H1 (cell line): ENCODE results near the gene CAVIN1. TPM values are rescaled to one million over a fixed set of nuclear protein-coding genes. Genes with fewer than 3 reads are reported as not detected.
"Not testable (repeated sequence)": the region's sequence is repeated elsewhere in the genome, so short reads cannot be mapped to it uniquely, and the experiment has no call there.

Experiments
- CTCF ChIA-PET: fragments of 300-600 bp; sonication (Branson Sonifier 250); formaldehyde crosslinking; loops from one replicate; lab custom pipeline; 2021; ENCODE audit not compliant: partially characterized antibody; lab: Charles Lee
- POLR2A ChIA-PET: fragments of 300-600 bp; sonication (Branson Sonifier 250); formaldehyde crosslinking; loops from one replicate; lab custom pipeline; 2021; ENCODE audit warnings: inconsistent platforms; ENCODE audit not compliant: partially characterized antibody; lab: Charles Lee
- DNase-seq, 2 experiments: peaks; one replicate each; pipeline versions ENCODE4 v3.0.0 to v3.0.0-alpha.2; 2010 to 2022; ENCODE audit warnings: low spot score in 2 of 2, low read depth in 1 of 2, mixed read lengths in 1 of 2
- FAIRE-seq: peaks from 2 replicates; lab custom pipeline; 2011; peaks lifted over from hg19 to GRCh38; lab: Jason Lieb, UNC
- H2AFZ ChIP-seq: 2 replicates; pipeline ENCODE4 v1.8.1; 2012; ENCODE audit warnings: low read length, inconsistent platforms
- H2AK5ac ChIP-seq: 2 replicates; pipeline ENCODE4 v1.6.1; 2013; ENCODE audit warnings: low read depth, low read length
- H2BK120ac ChIP-seq: replicated peaks from 2 replicates; pipeline ENCODE3; 2013; ENCODE audit warnings: low read depth, low read length, inconsistent platforms
- H2BK12ac ChIP-seq: 2 replicates; pipeline ENCODE4 v1.6.1; 2013; ENCODE audit warnings: low read depth, low read length
- H2BK15ac ChIP-seq: 2 replicates; pipeline ENCODE4 v1.6.1; 2013; ENCODE audit warnings: low read length
- H2BK20ac ChIP-seq: 2 replicates; pipeline ENCODE4 v1.6.1; 2013; ENCODE audit warnings: low read length
- H2BK5ac ChIP-seq: 2 replicates; pipeline ENCODE4 v1.6.1; 2013; ENCODE audit warnings: low read depth, low read length
- H3K14ac ChIP-seq: 2 replicates; pipeline ENCODE4 v1.6.1; 2013; ENCODE audit warnings: inconsistent platforms; ENCODE audit not compliant: insufficient read length
- H3K18ac ChIP-seq: 2 replicates; pipeline ENCODE4 v1.6.1; 2013; ENCODE audit warnings: low read length; ENCODE audit errors: extremely low read depth
- H3K23ac ChIP-seq: 2 replicates; pipeline ENCODE4 v1.6.1; 2013; ENCODE audit warnings: inconsistent platforms; ENCODE audit not compliant: insufficient read length
- H3K23me2 ChIP-seq: 2 replicates; pipeline ENCODE4 v1.6.1; 2013; ENCODE audit warnings: low read depth, low read length
- H3K27ac ChIP-seq: 2 replicates; pipeline ENCODE4 v1.6.1; 2011; ENCODE audit warnings: low read depth, low read length, inconsistent platforms
- H3K27me3 ChIP-seq, 4 experiments: replicated peaks in 1 of 4; 1 replicate in 1 of 4; 2 replicates in 3 of 4; pipeline versions ENCODE4 v1.6.1 to v1.8.1; 2011 to 2013; ENCODE audit warnings: low read length in 3 of 4, mild to moderate bottlenecking in 3 of 4, inconsistent platforms in 2 of 4, mixed read lengths in 2 of 4, moderate library complexity in 1 of 4; ENCODE audit not compliant: control insufficient read depth in 3 of 4, insufficient read depth in 3 of 4; ENCODE audit errors: extremely low read depth in 1 of 4
- H3K36me3 ChIP-seq, 4 experiments: 2 replicates each; pipeline versions ENCODE4 v1.6.1 to v1.8.1; 2011 to 2013; ENCODE audit warnings: mild to moderate bottlenecking in 4 of 4, low read length in 3 of 4, moderate library complexity in 2 of 4, control low read depth in 1 of 4, inconsistent platforms in 1 of 4; ENCODE audit not compliant: insufficient read depth in 4 of 4, control insufficient read depth in 2 of 4
- H3K4ac ChIP-seq: replicated peaks from 2 replicates; pipeline ENCODE3; 2013; ENCODE audit warnings: low read length, low read depth, mixed read lengths, inconsistent platforms; ENCODE audit not compliant: insufficient read length
- H3K4me1 ChIP-seq, 4 experiments: replicated peaks in 1 of 4; 1 replicate in 1 of 4; 2 replicates in 3 of 4; pipeline versions ENCODE4 v1.6.1 to v1.8.1; 2011 to 2013; ENCODE audit warnings: low read length in 3 of 4, inconsistent platforms in 2 of 4, mixed read lengths in 1 of 4; ENCODE audit not compliant: insufficient read depth in 4 of 4, control insufficient read depth in 3 of 4
- H3K4me2 ChIP-seq, 2 experiments: 2 replicates each; pipeline versions ENCODE4 v1.6.1 to v1.8.1; 2011 to 2013; ENCODE audit warnings: low read depth in 2 of 2, low read length in 2 of 2, control low read depth in 1 of 2, inconsistent platforms in 1 of 2, mild to moderate bottlenecking in 1 of 2; ENCODE audit not compliant: insufficient read depth in 1 of 2
- H3K4me3 ChIP-seq, 4 experiments: fragments of 200-600, 300-600 bp in 1 of 4; sonication (generic), shearing (Covaris generic), sonication (Bioruptor Twin) in 1 of 4; 2 replicates each; pipeline versions ENCODE4 v1.5.1 to v1.8.1; 2011 to 2016; ENCODE audit warnings: low read length in 4 of 4, low read depth in 3 of 4, control low read depth in 2 of 4, inconsistent platforms in 2 of 4, mild to moderate bottlenecking in 2 of 4, mixed read lengths in 1 of 4, moderate library complexity in 1 of 4; ENCODE audit not compliant: insufficient read depth in 2 of 4; ENCODE audit errors: extremely low read depth in 1 of 4
- H3K56ac ChIP-seq: replicated peaks from 2 replicates; pipeline ENCODE3; 2013; ENCODE audit warnings: low read depth, mild to moderate bottlenecking, mixed read lengths, low read length, inconsistent platforms; ENCODE audit not compliant: insufficient read length
- H3K79me1 ChIP-seq: 2 replicates; pipeline ENCODE4 v1.6.1; 2013; ENCODE audit warnings: low read depth, low read length, control low read depth
- H3K79me2 ChIP-seq, 2 experiments: 2 replicates each; pipeline versions ENCODE4 v1.6.1 to v1.8.1; 2012 to 2013; ENCODE audit warnings: low read length in 2 of 2, mild to moderate bottlenecking in 2 of 2, inconsistent platforms in 1 of 2; ENCODE audit not compliant: insufficient read depth in 2 of 2, control insufficient read depth in 1 of 2
- H3K9ac ChIP-seq, 4 experiments: replicated peaks in 1 of 4; 1 replicate in 1 of 4; 2 replicates in 3 of 4; pipeline versions ENCODE4 v1.6.1 to v1.8.1; 2011 to 2013; ENCODE audit warnings: low read depth in 3 of 4, low read length in 3 of 4, control low read depth in 2 of 4, mild to moderate bottlenecking in 2 of 4, moderate library complexity in 2 of 4, inconsistent platforms in 1 of 4; ENCODE audit errors: extremely low read depth in 1 of 4
- H3K9me3 ChIP-seq, 2 experiments: 2 replicates each; pipeline versions ENCODE4 v1.6.1 to v1.8.1; 2012 to 2013; ENCODE audit warnings: mild to moderate bottlenecking in 2 of 2, moderate library complexity in 2 of 2, control low read depth in 1 of 2, inconsistent platforms in 1 of 2, low read depth in 1 of 2, low read length in 1 of 2, mixed read lengths in 1 of 2; ENCODE audit not compliant: insufficient read depth in 2 of 2
- H4K20me1 ChIP-seq, 2 experiments: replicated peaks in 1 of 2; 2 replicates each; pipeline versions ENCODE3 to v1.8.1; 2011 to 2013; ENCODE audit warnings: inconsistent platforms in 2 of 2, low read length in 2 of 2, mild to moderate bottlenecking in 1 of 2; ENCODE audit not compliant: insufficient read depth in 2 of 2, control insufficient read depth in 1 of 2
- H4K5ac ChIP-seq: 2 replicates; pipeline ENCODE4 v1.6.1; 2013; ENCODE audit warnings: low read length, low read depth, mixed read lengths, inconsistent platforms; ENCODE audit not compliant: insufficient read length
- H4K8ac ChIP-seq: 2 replicates; pipeline ENCODE4 v1.8.0; 2013; ENCODE audit warnings: mild to moderate bottlenecking, moderate library complexity, low read length, inconsistent platforms; ENCODE audit not compliant: insufficient read depth; ENCODE audit errors: extremely low read depth
- H4K91ac ChIP-seq: replicated peaks from 2 replicates; pipeline ENCODE3; 2013; ENCODE audit warnings: low read length, mixed read lengths, inconsistent platforms; ENCODE audit not compliant: insufficient read length
- WGBS, 2 experiments: shearing (Covaris generic) in 1 of 2; methylation state at CpG; one replicate each; pipeline versions ENCODE4 v1.1.6 to v1.1.7; 2013 to 2015; ENCODE audit warnings: low lambda C conversion rate in 2 of 2, mixed read lengths in 2 of 2, inconsistent platforms in 1 of 2, low coverage in 1 of 2, missing lambda C conversion rate in 1 of 2; ENCODE audit not compliant: insufficient replicate concordance in 2 of 2, insufficient coverage in 1 of 2, insufficient read length in 1 of 2; ENCODE audit errors: extremely low coverage in 1 of 2, missing lambda C conversion rate in 1 of 2; 5-methylcytosine and 5-hydroxymethylcytosine counted together
- polyA plus RNA-seq, 7 experiments: library from polyadenylated mRNA; depleted of rRNA in 3 of 7; stranded (reverse) in 5 of 7; unstranded in 2 of 7; fragments of >200 nt in 5 of 7; fragments of 200-250 nt in 2 of 7; gene quantifications; 1 replicate in 5 of 7; 2 replicates in 1 of 7; 4 replicates in 1 of 7; pipeline versions ENCODE4 v1.2.1 to v1.2.3, GENCODE V29; 2011 to 2013; ENCODE audit warnings: missing spikeins in 2 of 7, mixed read lengths in 2 of 7
- total RNA-seq: library from RNA; stranded (reverse); fragmentation: NEBNext Ultra II Directional; extraction: Animal tissue kit (Norgen Biotek cat#: 25700); gene quantifications from 2 replicates; pipeline ENCODE4 v1.2.1, GENCODE V29; 2021

The CAVIN1 gene
- total and polyA plus RNA-seq, 2 of the 8 experiments (the other 6 are each of a cell fraction or from before 2014, with no cell fraction given) = 16.2 to 41.6 TPM

- H3K56ac ChIP-seq, H3K4me2 ChIP-seq, H3K23me2 ChIP-seq, H4K91ac ChIP-seq, H2BK120ac ChIP-seq, H4K20me1 ChIP-seq, H2BK15ac ChIP-seq, DNase-seq, H2AFZ ChIP-seq, H3K14ac ChIP-seq, H3K36me3 ChIP-seq, H3K27ac ChIP-seq, H3K9me3 ChIP-seq, H3K18ac ChIP-seq, H3K27me3 ChIP-seq, H4K5ac ChIP-seq, H3K4me3 ChIP-seq, FAIRE-seq, H2BK12ac ChIP-seq, H2BK5ac ChIP-seq, H3K79me1 ChIP-seq, H3K4ac ChIP-seq, H4K8ac ChIP-seq, H2AK5ac ChIP-seq, H2BK20ac ChIP-seq, H3K23ac ChIP-seq, H3K9ac ChIP-seq: not testable (repeated sequence)
- H3K4me1 ChIP-seq = peaks cover 3 to 14% (median 6%) of the 10 kb centered on the region in 4 experiments
- ChIA-PET CTCF (interaction anchor here (0.6 to 7.9 kb wide), 4 partner anchors 9 to 69 kb away, joined by 3 to 60 read pairs (median 6); no protein-coding TSS in a partner anchor), POLR2A (interaction anchor here (0.6 to 1.5 kb wide), 2 partner anchors 14 to 173 kb away, joined by 3 to 4 read pairs; no protein-coding TSS in a partner anchor)
- H3K79me2 ChIP-seq = peaks cover 9 to 11% of the 10 kb centered on the region in 2 experiments
- 95% methylated on average over 8 of the region's 8 CpGs; no CpG with 5 or more reads in 1 of the 2 experiments for WGBS, 2 experiments
Observed at GRCh38 chr17:42391439-42391838, 31.6 kb downstream of the CAVIN1 start.
